AG09319 (cell line): ENCODE measurements around the gene ZNF385D.

ENCODE experiments used
- DNase-seq: peaks from one replicate; pipeline ENCODE4 v3.0.0-alpha.2; 2010; ENCODE audit warnings: low read depth; ENCODE audit errors: extremely low read depth
- CTCF ChIP-seq: IDR thresholded peaks from 2 replicates; pipeline ENCODE4 v1.5.1; 2011; ENCODE audit warnings: low read depth, mild to moderate bottlenecking, inconsistent platforms, low read length, moderate library complexity

ZNF385D gene

GRCh38 chr3:21673393-21673792 lies 77.6 kb downstream of the ZNF385D start:
- no peak for DNase-seq
- no peak for TF ChIP-seq CTCF

GRCh38 chr3:21672303-21672702 lies 78.7 kb downstream of the ZNF385D start:
- TF ChIP-seq CTCF, result no peak
- peak; percentile 70 for DNase-seq

GRCh38 chr3:21670386-21670785 lies 80.6 kb downstream of the ZNF385D start:
- TF ChIP-seq CTCF, result no peak
- DNase-seq, result no peak

GRCh38 chr3:21668012-21668411 lies 83.0 kb downstream of the ZNF385D start:
- DNase-seq, result no peak
- no peak for TF ChIP-seq CTCF

- no peak for DNase-seq
- no peak for TF ChIP-seq CTCF
Measured at GRCh38 chr3:21665444-21666100, 85.4 kb downstream of the ZNF385D start.

- no peak for DNase-seq
- TF ChIP-seq CTCF, result no peak
Measured at GRCh38 chr3:21664996-21665395, 86.0 kb downstream of the ZNF385D start.

GRCh38 chr3:21662403-21662802 lies 88.6 kb downstream of the ZNF385D start:
- no peak for TF ChIP-seq CTCF
- no peak for DNase-seq
